Activated T-helper 17 cell treated with anti-CD3 and anti-CD28 coated beads, Interleukin-2, amount 50 U/mL, for 72 hours (primary cell): ENCODE results near the gene AKR1D1. TPM values are rescaled to one million over a fixed set of nuclear protein-coding genes. Genes with fewer than 3 reads are reported as not detected.
A peak's percentile ranks its signal among the peaks of the same experiment; 100 is the strongest.

Source experiments
- ATAC-seq: fragments of 150-1000 bp; cut with Tn5 transposase; replicated peaks from 2 replicates; pipeline ENCODE4 v1.10.0; 2021; ENCODE audit warnings: mild to moderate bottlenecking, moderate library complexity
- H3K27ac Mint-ChIP-seq: one replicate; pipeline ENCODE4 v1.8.0; 2022; ENCODE audit warnings: mixed read lengths
- H3K27me3 Mint-ChIP-seq: one replicate; pipeline ENCODE4 v1.8.0; 2022; ENCODE audit warnings: mixed read lengths
- H3K36me3 Mint-ChIP-seq: one replicate; pipeline ENCODE4 v1.8.0; 2022; ENCODE audit warnings: low read depth, mild to moderate bottlenecking, mixed read lengths
- H3K4me1 Mint-ChIP-seq: one replicate; pipeline ENCODE4 v1.8.0; 2022; ENCODE audit warnings: mixed read lengths
- H3K4me3 Mint-ChIP-seq: one replicate; pipeline ENCODE4 v1.8.0; 2022; ENCODE audit warnings: mild to moderate bottlenecking, mixed read lengths
- H3K9me3 Mint-ChIP-seq: one replicate; pipeline ENCODE4 v1.8.0; 2022; ENCODE audit warnings: mixed read lengths
- total RNA-seq, 2 donors: library from RNA; stranded (reverse); gene quantifications; one replicate each; pipeline ENCODE4 v1.2.3, GENCODE V29; 2022

AKR1D1 gene
- total RNA-seq, 2 donors from 2014 or later = not detected

DNA sequence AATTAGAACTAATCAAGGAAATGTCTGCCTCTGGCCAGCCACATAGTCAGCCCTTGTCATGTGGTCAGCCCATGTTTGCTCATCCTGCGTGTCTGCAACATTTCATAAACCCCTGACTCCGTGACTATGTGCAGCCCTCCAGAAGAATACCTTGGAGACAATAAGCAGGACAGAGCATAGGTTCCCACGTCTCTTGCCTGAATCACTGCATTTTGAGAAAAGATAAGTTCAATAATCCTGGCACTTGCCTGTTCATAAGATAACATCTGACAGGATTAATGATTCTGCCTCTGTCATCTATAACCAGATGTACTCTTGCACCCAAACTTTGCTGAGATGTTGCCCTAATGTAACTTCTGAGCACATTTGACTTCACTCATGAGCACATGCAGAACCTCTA is 78.4 kb downstream of the AKR1D1 start:
- Mint-ChIP-seq H3K36me3 (no peaks in the 10 kb centered on the region), H3K27me3 (no peaks in the 10 kb centered on the region)

DNA sequence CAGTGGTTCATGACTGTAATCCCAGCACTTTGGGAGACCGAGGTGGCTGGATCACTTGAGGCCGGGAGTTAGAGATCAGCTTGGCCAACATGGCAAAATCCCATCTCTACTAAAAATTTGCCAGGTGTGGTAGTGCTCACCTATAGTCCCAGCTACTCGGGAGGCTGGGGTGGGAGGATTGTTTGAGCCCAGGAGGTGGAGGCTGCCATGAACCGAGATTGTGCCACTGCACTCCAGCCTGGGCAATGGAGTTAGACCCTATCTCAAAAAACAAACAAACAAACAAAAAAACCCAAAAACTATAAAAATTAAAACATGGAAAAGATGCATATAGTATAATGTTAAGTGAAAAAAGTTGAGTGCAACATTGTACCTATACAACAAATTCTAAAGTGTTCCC is 81.4 kb downstream of the AKR1D1 start:
- Mint-ChIP-seq H3K27me3 (no peaks in the 10 kb centered on the region), H3K9me3 (no peaks in the 10 kb centered on the region), H3K27ac (no peak overlapping the region), H3K4me3 (no peak overlapping the region), H3K36me3 (no peaks in the 10 kb centered on the region), H3K4me1 (no peaks in the 10 kb centered on the region)
- ATAC-seq = no peak

More for the DNA sequence above, 78.4 kb downstream of the AKR1D1 start:
- Mint-ChIP-seq H3K4me1 (no peaks in the 10 kb centered on the region), H3K9me3 (no peaks in the 10 kb centered on the region), H3K4me3 (no peak overlapping the region), H3K27ac (no peak overlapping the region)
- no peak for ATAC-seq

DNA sequence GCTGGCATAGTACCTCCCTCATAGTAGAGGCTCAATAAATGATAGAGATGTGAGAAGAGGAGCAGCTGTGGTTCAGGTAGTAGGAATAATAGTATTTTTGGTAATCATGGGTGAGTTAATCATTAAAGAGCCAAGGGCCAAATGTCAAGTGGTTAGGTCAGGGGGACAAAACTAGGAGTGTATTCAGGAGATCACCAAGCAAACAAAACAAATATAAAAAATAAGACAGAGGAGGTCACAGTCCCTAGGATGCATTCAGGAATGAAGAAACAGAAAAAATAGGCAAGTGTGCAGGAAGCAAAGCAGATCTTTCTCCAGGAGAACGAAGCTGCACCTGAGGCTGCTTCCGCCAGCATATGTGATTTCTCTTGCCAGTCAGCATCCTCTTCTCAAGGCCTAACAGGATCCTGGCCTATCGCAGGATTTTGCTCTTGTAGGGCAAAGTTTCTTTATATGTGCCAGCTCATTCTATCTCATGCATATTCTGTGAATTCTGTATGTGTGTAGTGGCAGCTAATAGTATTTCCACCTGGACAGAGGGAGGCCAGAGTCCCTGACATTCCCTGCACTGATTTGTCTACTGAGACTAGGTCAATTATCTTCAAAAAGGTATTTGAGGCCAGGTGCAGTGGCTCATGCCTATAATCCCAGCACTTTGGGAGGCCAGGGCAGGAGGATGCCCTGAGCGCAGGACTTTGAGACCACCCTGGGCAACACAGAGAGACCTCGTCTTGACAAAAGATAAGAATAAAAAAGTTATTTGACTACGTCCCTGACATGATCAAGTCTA is 82.7 kb downstream of the AKR1D1 start:
- no peak for ATAC-seq
- no peak overlapping the region for H3K4me3 Mint-ChIP-seq
- H3K4me1 Mint-ChIP-seq = no peaks in the 10 kb centered on the region
- no peaks in the 10 kb centered on the region for H3K9me3 Mint-ChIP-seq
- H3K36me3 Mint-ChIP-seq = no peaks in the 10 kb centered on the region
- H3K27ac Mint-ChIP-seq = no peak overlapping the region
- H3K27me3 Mint-ChIP-seq = no peaks in the 10 kb centered on the region

DNA sequence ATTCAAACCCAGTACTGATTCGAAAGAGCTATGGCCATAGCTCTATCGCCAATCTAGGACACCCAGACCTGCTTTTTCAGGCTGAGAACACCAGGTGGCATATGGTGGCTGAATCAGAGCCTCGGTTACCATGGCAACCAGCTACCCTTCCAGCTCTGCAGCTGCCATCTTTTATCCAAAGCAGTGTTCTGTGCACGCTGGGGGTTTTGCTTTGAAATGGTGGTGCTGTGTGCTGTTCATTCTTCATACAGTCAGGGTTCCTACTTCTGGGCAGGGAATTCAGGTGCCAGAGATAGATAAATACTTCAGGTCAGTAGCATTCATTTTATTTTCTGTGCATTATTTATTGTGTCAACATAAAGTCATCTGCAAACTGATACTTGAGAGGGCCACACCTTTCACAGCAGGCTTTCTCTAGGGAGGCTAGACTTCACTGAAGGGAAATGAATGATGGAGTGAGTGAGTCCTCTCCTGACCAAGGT is 85.4 kb downstream of the AKR1D1 start:
- no peaks in the 10 kb centered on the region for H3K4me1 Mint-ChIP-seq
- peaks cover 6% of the 10 kb centered on the region for H3K27me3 Mint-ChIP-seq
- H3K4me3 Mint-ChIP-seq = no peak overlapping the region
- ATAC-seq = peak; percentile 91
- H3K27ac Mint-ChIP-seq = no peak overlapping the region
- peaks cover 9% of the 10 kb centered on the region for H3K9me3 Mint-ChIP-seq
- no peaks in the 10 kb centered on the region for H3K36me3 Mint-ChIP-seq

DNA sequence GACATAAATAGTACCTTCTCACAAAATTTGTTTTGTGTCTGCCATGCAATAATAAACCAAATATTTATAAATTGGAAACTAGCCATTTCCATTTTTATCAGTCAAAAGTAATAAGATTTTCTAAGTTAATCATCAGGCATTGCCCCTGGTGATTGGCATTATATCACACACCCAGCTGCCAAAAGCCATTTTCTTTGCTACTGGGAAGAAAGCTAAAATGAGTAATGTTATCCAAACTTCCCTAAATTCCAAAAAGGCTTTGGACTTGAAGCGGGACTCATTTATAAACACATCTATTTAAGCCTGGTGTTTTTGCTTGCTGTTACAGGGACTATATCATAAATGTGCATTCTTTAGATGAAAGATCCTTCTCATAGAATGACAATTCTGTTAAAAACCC is 86.0 kb downstream of the AKR1D1 start:
- Mint-ChIP-seq H3K9me3 (peaks cover 9% of the 10 kb centered on the region), H3K4me3 (no peak overlapping the region), H3K4me1 (no peaks in the 10 kb centered on the region), H3K27ac (no peak overlapping the region), H3K27me3 (peaks cover 6% of the 10 kb centered on the region), H3K36me3 (no peaks in the 10 kb centered on the region)
- no peak for ATAC-seq

DNA sequence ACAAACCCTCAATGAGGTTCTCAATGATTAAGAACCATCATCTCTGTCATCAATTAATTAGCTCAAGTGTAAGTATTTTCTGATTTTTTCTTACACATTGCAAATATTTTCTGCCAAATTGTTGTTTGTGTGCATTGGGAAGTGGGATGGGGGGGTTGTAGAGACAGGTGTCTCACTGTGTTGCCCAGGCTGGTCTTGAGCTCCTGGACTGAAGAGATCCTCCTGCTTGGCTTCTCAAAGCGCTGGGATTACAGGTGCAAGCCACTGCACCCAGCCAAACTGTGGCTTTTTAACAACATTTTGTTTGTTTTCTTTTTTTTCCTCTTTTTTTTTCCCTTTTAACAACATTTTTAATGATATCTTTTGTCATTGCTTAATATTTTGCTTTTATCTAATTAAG is 87.5 kb downstream of the AKR1D1 start:
- Mint-ChIP-seq H3K27me3 (peaks cover 15% of the 10 kb centered on the region), H3K9me3 (peaks cover 9% of the 10 kb centered on the region), H3K4me1 (no peaks in the 10 kb centered on the region), H3K36me3 (no peaks in the 10 kb centered on the region), H3K27ac (no peak overlapping the region), H3K4me3 (no peak overlapping the region)
- ATAC-seq = no peak

DNA sequence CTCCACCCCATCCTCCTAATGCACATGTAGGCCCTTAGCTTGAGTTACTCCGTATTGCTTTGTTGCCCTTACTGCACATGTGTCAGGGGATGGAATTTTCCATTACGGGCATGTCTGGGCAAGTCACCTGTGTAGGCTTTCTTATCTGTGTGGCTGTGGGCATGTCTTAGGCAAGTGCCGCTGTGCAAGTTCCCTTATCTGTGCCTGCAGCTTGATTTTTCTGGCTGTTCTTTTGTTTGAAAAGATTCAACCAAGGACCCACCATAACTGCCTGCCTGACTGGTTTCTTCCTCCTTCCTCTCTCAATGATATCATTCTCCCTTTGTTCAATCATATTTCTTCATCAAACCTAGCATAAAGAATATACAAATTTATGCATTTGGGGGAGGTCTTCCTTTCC is 88.5 kb downstream of the AKR1D1 start:
- H3K27me3 Mint-ChIP-seq = peaks cover 20% of the 10 kb centered on the region
- no peak for ATAC-seq
- H3K27ac Mint-ChIP-seq = no peak overlapping the region
- H3K4me1 Mint-ChIP-seq = no peaks in the 10 kb centered on the region
- H3K9me3 Mint-ChIP-seq = peaks cover 9% of the 10 kb centered on the region
- no peak overlapping the region for H3K4me3 Mint-ChIP-seq
- H3K36me3 Mint-ChIP-seq = no peaks in the 10 kb centered on the region

DNA sequence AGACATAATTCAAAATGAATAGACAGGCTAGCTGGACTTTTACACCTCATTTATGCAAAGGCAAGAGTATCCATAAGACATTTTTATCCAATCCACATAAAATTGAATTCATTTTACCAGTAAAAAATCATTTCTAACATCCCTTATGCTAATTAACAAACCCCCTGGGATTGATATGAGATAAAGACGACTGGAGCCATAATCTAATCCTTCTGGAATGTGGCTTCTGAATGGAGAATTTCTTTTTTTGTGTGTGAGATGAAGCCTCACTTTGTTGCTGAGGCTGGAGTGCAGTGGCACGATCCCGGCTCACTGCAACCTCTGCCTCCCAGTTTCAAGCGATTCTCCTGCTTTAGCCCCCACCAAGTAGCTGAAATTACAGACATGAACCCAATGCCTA is 90.4 kb downstream of the AKR1D1 start:
- H3K36me3 Mint-ChIP-seq = no peaks in the 10 kb centered on the region
- no peak for ATAC-seq
- H3K27ac Mint-ChIP-seq = no peak overlapping the region
- peaks cover 9% of the 10 kb centered on the region for H3K9me3 Mint-ChIP-seq
- H3K4me1 Mint-ChIP-seq = peaks cover 5% of the 10 kb centered on the region
- H3K4me3 Mint-ChIP-seq = no peak overlapping the region
- H3K27me3 Mint-ChIP-seq = peaks cover 30% of the 10 kb centered on the region

DNA sequence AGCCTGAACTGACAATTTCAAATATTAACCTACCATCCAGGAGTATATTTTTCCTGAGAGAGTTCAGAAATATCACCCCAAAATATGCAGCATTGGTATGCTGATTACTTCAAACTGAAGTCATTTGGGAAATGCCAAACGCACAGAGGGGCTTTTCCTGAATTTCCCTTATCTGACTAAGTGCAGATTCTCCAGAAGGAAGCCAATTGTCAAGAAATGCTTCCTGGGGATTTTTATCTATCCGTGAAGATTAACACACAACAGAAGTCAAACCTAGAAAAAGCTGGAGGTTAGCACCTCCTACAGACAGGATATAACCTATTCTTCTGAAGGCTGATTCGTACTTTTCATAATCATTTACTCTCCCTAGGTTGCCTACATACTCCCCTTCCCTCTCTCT is 91.0 kb downstream of the AKR1D1 start:
- Mint-ChIP-seq H3K27me3 (peaks cover 30% of the 10 kb centered on the region), H3K9me3 (peaks cover 9% of the 10 kb centered on the region), H3K36me3 (no peaks in the 10 kb centered on the region), H3K4me1 (peaks cover 5% of the 10 kb centered on the region), H3K4me3 (no peak overlapping the region), H3K27ac (no peak overlapping the region)
- ATAC-seq = no peak

DNA sequence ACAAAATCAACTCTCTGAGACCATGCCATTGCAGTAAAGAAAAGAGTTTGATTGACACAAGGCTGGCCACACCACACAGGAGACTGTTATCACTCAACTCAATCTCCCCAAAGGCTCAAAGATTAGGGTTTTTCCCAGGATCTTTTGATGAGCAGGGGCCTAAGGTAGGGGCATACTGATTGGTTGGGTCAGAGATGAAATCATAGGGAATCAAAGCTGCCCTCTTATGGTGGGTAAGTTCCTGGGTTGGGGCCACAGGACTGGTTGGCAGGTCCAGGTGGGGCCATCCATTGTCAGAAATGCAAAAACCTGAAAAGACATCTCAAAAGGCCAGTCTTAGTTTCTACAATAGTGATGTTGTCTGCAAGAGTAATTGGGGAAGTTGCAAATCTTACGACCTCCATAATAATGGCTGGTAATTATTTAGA is 91.6 kb downstream of the AKR1D1 start:
- Mint-ChIP-seq H3K27me3 (peaks cover 33% of the 10 kb centered on the region), H3K27ac (no peak overlapping the region), H3K4me1 (peaks cover 5% of the 10 kb centered on the region), H3K9me3 (peaks cover 9% of the 10 kb centered on the region), H3K4me3 (no peak overlapping the region), H3K36me3 (no peaks in the 10 kb centered on the region)
- ATAC-seq = no peak

Other genes with a start within 250 kb of the AKR1D1 start
- gene DGKI, start 229.5 kb upstream of the AKR1D1 start, total RNA-seq = 1 to 10 TPM; 2.0 to 9.2 TPM
- gene CREB3L2, start 74.4 kb upstream of the AKR1D1 start, total RNA-seq = 10 to 100 TPM; 26.0 to 38.4 TPM